ENCODE measurements around the gene ERC2. TPM values are rescaled to one million over a fixed set of nuclear protein-coding genes. Genes with fewer than 3 reads are reported as not detected.

The ERC2 gene
- total and polyA plus RNA-seq, 2 of the 13 experiments (the other 11 are each of a cell fraction or from before 2014, with no cell fraction given): 0.16 to 0.22 TPM

DNA sequence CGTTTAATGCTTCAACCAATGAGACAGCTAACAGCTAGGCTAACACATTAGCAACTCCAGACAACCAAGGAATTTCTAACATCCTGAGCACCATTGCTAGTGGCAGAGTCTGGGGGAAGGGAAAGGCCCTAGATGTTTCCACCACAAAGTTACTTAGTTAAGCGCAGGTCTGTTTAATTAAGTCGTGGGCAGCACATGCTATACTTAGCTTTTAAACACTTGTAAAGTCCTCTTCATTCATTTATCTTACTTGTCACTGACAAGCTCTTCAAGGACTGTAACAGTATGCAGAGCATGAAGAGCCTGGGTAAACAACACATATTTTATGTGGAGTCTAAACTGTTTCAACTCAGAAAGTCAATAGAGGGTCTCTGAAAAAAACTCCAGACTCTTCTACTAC is 760.0 kb downstream of the ERC2 start (continued):
- TF ChIP-seq ZHX2 (IDR thresholded peaks at IDR 0.05; ENCODE audit: low read depth): no peak
- TF ChIP-seq ZHX2 (CRISPR knock-in tag; IDR thresholded peaks at IDR 0.05; ENCODE audit: borderline replicate concordance): no peak
- TF ChIP-seq HOXA5 (CRISPR knock-in tag; IDR thresholded peaks at IDR 0.05): no peak
- TF ChIP-seq, protein P1, sequence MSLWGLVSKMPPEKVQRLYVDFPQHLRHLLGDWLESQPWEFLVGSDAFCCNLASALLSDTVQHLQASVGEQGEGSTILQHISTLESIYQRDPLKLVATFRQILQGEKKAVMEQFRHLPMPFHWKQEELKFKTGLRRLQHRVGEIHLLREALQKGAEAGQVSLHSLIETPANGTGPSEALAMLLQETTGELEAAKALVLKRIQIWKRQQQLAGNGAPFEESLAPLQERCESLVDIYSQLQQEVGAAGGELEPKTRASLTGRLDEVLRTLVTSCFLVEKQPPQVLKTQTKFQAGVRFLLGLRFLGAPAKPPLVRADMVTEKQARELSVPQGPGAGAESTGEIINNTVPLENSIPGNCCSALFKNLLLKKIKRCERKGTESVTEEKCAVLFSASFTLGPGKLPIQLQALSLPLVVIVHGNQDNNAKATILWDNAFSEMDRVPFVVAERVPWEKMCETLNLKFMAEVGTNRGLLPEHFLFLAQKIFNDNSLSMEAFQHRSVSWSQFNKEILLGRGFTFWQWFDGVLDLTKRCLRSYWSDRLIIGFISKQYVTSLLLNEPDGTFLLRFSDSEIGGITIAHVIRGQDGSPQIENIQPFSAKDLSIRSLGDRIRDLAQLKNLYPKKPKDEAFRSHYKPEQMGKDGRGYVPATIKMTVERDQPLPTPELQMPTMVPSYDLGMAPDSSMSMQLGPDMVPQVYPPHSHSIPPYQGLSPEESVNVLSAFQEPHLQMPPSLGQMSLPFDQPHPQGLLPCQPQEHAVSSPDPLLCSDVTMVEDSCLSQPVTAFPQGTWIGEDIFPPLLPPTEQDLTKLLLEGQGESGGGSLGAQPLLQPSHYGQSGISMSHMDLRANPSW (CRISPR knock-in tag; IDR thresholded peaks at IDR 0.05; ENCODE audit: borderline replicate concordance): no peak

DNA sequence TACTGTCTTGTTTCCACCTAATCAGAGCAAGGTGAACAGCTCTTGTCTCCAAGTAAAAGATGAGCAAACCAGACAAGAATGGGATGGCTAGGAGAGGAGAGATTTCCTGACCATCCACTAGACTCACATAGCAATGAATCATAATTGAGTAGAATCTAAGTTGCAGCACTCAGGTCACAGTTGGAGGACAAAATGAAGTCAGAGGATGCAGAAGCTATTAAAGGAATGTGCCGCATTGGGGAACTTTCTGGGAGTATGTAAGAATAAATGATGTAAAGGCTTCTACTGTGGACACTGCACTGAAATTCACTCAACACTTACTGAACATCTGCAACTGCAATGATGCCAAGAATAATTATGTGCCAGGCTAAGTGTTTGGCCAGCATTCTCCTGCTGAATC is 763.7 kb downstream of the ERC2 start:
- no peaks in the 10 kb centered on the region for H3K9me3 ChIP-seq (ENCODE audit: low read length)
- in situ Hi-C loops (cut with HindIII; ENCODE audit: extremely low pct_ligation_motif_present, low pct_unique_long_range_greater_than_20kb) (no loop called here), intact Hi-C loops (cut with micrococcal nuclease; ENCODE audit: unreplicated experiment) (no loop called here)
- DNase-seq (ENCODE audit: low spot score): no peak
- no peaks in the 10 kb centered on the region for H3K79me2 ChIP-seq (ENCODE audit: insufficient read depth, low read length)
- ChIA-PET CTCF (ENCODE audit: low intra/inter-chr PET ratio, low total read pairs) (no interaction called here), POLR2A (no interaction called here)
- FAIRE-seq: no peak
- no peaks in the 10 kb centered on the region; a peak in 1 of 5 replicates for H3K27me3 ChIP-seq (ENCODE audit: control insufficient read depth in 1 of 2, insufficient read depth in 2 of 2, low read length in 2 of 2)
- H3K4me2 ChIP-seq (ENCODE audit: low read depth, low read length): no peak overlapping the region
- H3K4me1 ChIP-seq (ENCODE audit: insufficient read depth, low read length): no peaks in the 10 kb centered on the region
- H4K20me1 ChIP-seq (ENCODE audit: insufficient read depth, low read length): no peaks in the 10 kb centered on the region
- no peak overlapping the region for H3K4me3 ChIP-seq (replicated peaks in 1 of 3; ENCODE audit: insufficient read depth in 1 of 3, low read depth in 2 of 3, low read length in 3 of 3)
- no peak for ATAC-seq
- H3K36me3 ChIP-seq (replicated peaks in 1 of 2; ENCODE audit: control insufficient read depth in 1 of 2, insufficient read depth in 2 of 2, low read length in 2 of 2): no peaks in the 10 kb centered on the region
- H2AFZ ChIP-seq (ENCODE audit: low read length): no peak overlapping the region
- H3K9ac ChIP-seq (ENCODE audit: insufficient read depth, low read depth, low read length): no peak overlapping the region
- no peak overlapping the region for H3K27ac ChIP-seq (ENCODE audit: extremely low read length, insufficient read depth, low read length)
- WGBS (ENCODE audit: low lambda C conversion rate): 14% methylated on average over 1 of the region's 1 CpG
- no TSS peak for BruUV-seq (replicated peaks)
- TF ChIP-seq ZMYM3 (CRISPR knock-in tag; IDR thresholded peaks at IDR 0.05): no peak
- no peak for TF ChIP-seq ZNF446 (CRISPR knock-in tag; IDR thresholded peaks at IDR 0.05)
- TF ChIP-seq ZNF773 (CRISPR knock-in tag; IDR thresholded peaks at IDR 0.05; ENCODE audit: borderline replicate concordance): no peak
- TF ChIP-seq RAD51 (IDR thresholded peaks at IDR 0.05; ENCODE audit: borderline replicate concordance): no peak
- TF ChIP-seq, protein P2, sequence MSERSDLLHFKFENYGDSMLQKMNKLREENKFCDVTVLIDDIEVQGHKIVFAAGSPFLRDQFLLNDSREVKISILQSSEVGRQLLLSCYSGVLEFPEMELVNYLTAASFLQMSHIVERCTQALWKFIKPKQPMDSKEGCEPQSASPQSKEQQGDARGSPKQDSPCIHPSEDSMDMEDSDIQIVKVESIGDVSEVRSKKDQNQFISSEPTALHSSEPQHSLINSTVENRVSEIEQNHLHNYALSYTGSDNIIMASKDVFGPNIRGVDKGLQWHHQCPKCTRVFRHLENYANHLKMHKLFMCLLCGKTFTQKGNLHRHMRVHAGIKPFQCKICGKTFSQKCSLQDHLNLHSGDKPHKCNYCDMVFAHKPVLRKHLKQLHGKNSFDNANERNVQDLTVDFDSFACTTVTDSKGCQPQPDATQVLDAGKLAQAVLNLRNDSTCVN (CRISPR knock-in tag; IDR thresholded peaks at IDR 0.05; ENCODE audit: borderline replicate concordance): no peak
- TF ChIP-seq ZEB1 (IDR thresholded peaks at IDR 0.05; ENCODE audit: insufficient replicate concordance, low read depth): no peak
- no peak for TF ChIP-seq KDM1A (CRISPR knock-in tag; IDR thresholded peaks at IDR 0.05)
- TF ChIP-seq TCF12 (IDR thresholded peaks at IDR 0.05): no peak
- no peak for TF ChIP-seq TCF12 (CRISPR knock-in tag; IDR thresholded peaks at IDR 0.05)
- no peak for TF ChIP-seq ZNF501 (CRISPR knock-in tag; IDR thresholded peaks at IDR 0.05)
